CD14-positive monocyte (primary cell): Measurements from ENCODE around the gene SDR39U1. TPM values are rescaled to one million over a fixed set of nuclear protein-coding genes. Genes with fewer than 3 reads are reported as not detected.
A peak's percentile ranks its signal among the peaks of the same experiment; 100 is the strongest.

ENCODE experiments used
- DNase-seq, 3 donors: peaks; one replicate each; pipeline ENCODE4 v3.0.0-alpha.2; 2011 to 2022
- H2AFZ ChIP-seq: 2 replicates; pipeline ENCODE4 v1.6.0; 2012; ENCODE audit warnings: mild to moderate bottlenecking, low read depth, low read length, inconsistent platforms; ENCODE audit not compliant: insufficient read depth, poor library complexity, severe bottlenecking
- H3K27ac ChIP-seq, 2 donors: 1 replicate in 1 of 2; 2 replicates in 1 of 2; pipeline ENCODE4 v1.5.1; 2012 to 2013; ENCODE audit warnings: low read length in 2 of 2, control low read depth in 1 of 2, inconsistent platforms in 1 of 2, low read depth in 1 of 2, mild to moderate bottlenecking in 1 of 2
- H3K27me3 ChIP-seq, 2 donors: one replicate each; pipeline versions ENCODE4 v1.6.0 to v1.6.1; 2011 to 2013; ENCODE audit warnings: low read length in 2 of 2; ENCODE audit not compliant: control insufficient read depth in 2 of 2, insufficient read depth in 2 of 2
- H3K36me3 ChIP-seq, 2 donors: replicated peaks in 1 of 2; 1 replicate in 1 of 2; 2 replicates in 1 of 2; pipeline versions ENCODE4 v1.5.1 to v1.6.1; 2012 to 2013; ENCODE audit warnings: low read length in 2 of 2, control low read depth in 1 of 2, inconsistent platforms in 1 of 2, mild to moderate bottlenecking in 1 of 2; ENCODE audit not compliant: insufficient read depth in 2 of 2, control insufficient read depth in 1 of 2
- H3K4me1 ChIP-seq, 2 donors: 1 replicate in 1 of 2; 2 replicates in 1 of 2; pipeline versions ENCODE4 v1.5.1 to v1.6.1; 2012 to 2013; ENCODE audit warnings: low read length in 2 of 2, control low read depth in 1 of 2, inconsistent platforms in 1 of 2, mild to moderate bottlenecking in 1 of 2, moderate library complexity in 1 of 2; ENCODE audit not compliant: insufficient read depth in 2 of 2, control insufficient read depth in 1 of 2
- H3K4me2 ChIP-seq: replicated peaks from 2 replicates; pipeline ENCODE3; 2012; ENCODE audit warnings: low read length, moderate library complexity, mild to moderate bottlenecking; ENCODE audit not compliant: poor library complexity, severe bottlenecking; ENCODE audit errors: extremely low read depth
- H3K4me3 ChIP-seq, 3 experiments: fragments of 200-600 bp in 1 of 3; sonication (generic) in 1 of 3; replicated peaks in 1 of 3; 1 replicate in 2 of 3; 2 replicates in 1 of 3; pipeline ENCODE4 v1.5.1; 2011 to 2013; ENCODE audit warnings: low read length in 3 of 3, mild to moderate bottlenecking in 3 of 3, control low read depth in 2 of 3, low read depth in 2 of 3, inconsistent platforms in 1 of 3, moderate library complexity in 1 of 3
- H3K79me2 ChIP-seq: 2 replicates; pipeline ENCODE4 v1.6.0; 2012; ENCODE audit warnings: mild to moderate bottlenecking, control low read depth, inconsistent platforms, low read length, moderate library complexity; ENCODE audit not compliant: insufficient read depth
- H3K9ac ChIP-seq: 2 replicates; pipeline ENCODE4 v1.6.0; 2017; ENCODE audit warnings: low read length, mild to moderate bottlenecking; ENCODE audit not compliant: insufficient read depth, poor library complexity, severe bottlenecking
- H3K9me3 ChIP-seq, 2 donors: replicated peaks in 1 of 2; 1 replicate in 1 of 2; 2 replicates in 1 of 2; pipeline versions ENCODE4 v1.5.1 to v1.6.1; 2012 to 2013; ENCODE audit warnings: low read length in 2 of 2, control low read depth in 1 of 2; ENCODE audit not compliant: control insufficient read depth in 1 of 2, insufficient read depth in 1 of 2
- H4K20me1 ChIP-seq: 2 replicates; pipeline ENCODE4 v1.6.0; 2012; ENCODE audit warnings: mild to moderate bottlenecking, low read length, control low read depth, moderate library complexity; ENCODE audit not compliant: insufficient read depth
- H3K27ac Mint-ChIP-seq, 7 donors: one replicate each; pipeline ENCODE4 v1.8.0; 2020; ENCODE audit warnings: mild to moderate bottlenecking in 7 of 7, mixed read lengths in 7 of 7, moderate library complexity in 6 of 7, inconsistent platforms in 2 of 7
- H3K27me3 Mint-ChIP-seq, 3 donors: one replicate each; pipeline ENCODE4 v1.8.0; 2021 to 2022; ENCODE audit warnings: low read depth in 3 of 3, mild to moderate bottlenecking in 3 of 3, mixed read lengths in 3 of 3, moderate library complexity in 3 of 3, inconsistent platforms in 1 of 3
- H3K36me3 Mint-ChIP-seq, 2 donors: one replicate each; pipeline ENCODE4 v1.8.0; 2020; ENCODE audit warnings: mixed read lengths in 2 of 2, inconsistent platforms in 1 of 2, mild to moderate bottlenecking in 1 of 2
- H3K4me1 Mint-ChIP-seq: one replicate; pipeline ENCODE4 v1.8.0; 2020; ENCODE audit warnings: mild to moderate bottlenecking, mixed read lengths
- H3K4me3 Mint-ChIP-seq, 2 donors: one replicate each; pipeline ENCODE4 v1.8.0; 2020; ENCODE audit warnings: mild to moderate bottlenecking in 2 of 2, mixed read lengths in 2 of 2, moderate library complexity in 1 of 2
- H3K9me3 Mint-ChIP-seq, 7 donors: one replicate each; pipeline ENCODE4 v1.8.0; 2020 to 2022; ENCODE audit warnings: mixed read lengths in 7 of 7, mild to moderate bottlenecking in 6 of 7, moderate library complexity in 6 of 7, inconsistent platforms in 2 of 7
- WGBS: methylation state at CpG from one replicate; pipeline ENCODE4 v1.1.5; 2013; ENCODE audit warnings: missing lambda C conversion rate; ENCODE audit not compliant: insufficient coverage; 5-methylcytosine and 5-hydroxymethylcytosine counted together
- intact Hi-C, 2 donors: fragments of 100-400 bp; cut with micrococcal nuclease; formaldehyde crosslinking; loops; one replicate each; pipeline versions ENCODE4 v1.15.0 to v1.15.1; 2023
- polyA plus RNA-seq, 3 donors: library from polyadenylated mRNA; depleted of rRNA in 1 of 3; unstranded in 2 of 3; stranded (reverse) in 1 of 3; fragments of 300-500 nt in 2 of 3; fragments of >200 nt in 1 of 3; fragmentation: Illumina TruSeq in 2 of 3; gene quantifications; 1 replicate in 2 of 3; 2 replicates in 1 of 3; pipeline ENCODE4 v1.2.3, GENCODE V29; 2012 to 2021
- TF ChIP-seq, protein P1 (sequence below): fragments of 200-600 bp; IDR thresholded peaks from one replicate; pipeline ENCODE4 v1.8.0; 2022; ENCODE audit warnings: antibody characterized with exemption, mild to moderate bottlenecking

Gene SDR39U1
- polyA plus RNA-seq, 3 donors = 37.3 to 110 (median 39.2) TPM

DNA sequence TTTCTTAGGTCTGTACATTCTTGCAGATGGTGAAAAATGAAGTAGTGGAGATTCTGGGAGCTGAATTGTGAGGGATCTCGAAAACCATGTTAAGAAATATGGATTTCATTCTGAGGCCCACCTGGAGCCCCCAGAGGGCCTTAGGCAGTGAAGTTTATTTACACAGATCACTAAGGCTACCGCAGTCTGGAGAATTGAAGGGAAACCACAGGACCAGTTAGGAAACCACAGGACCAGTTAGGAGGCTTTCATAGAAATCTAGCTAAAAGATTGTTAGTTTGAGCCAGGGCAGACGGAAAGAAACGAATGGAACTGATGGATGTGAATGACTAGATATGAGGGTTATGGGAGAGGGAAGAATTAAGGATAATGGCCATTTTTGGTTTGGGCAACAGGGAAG, 20.3 kb downstream of the SDR39U1 start:
- H3K36me3 Mint-ChIP-seq = no peaks in the 10 kb centered on the region
- no peak overlapping the region for H3K9ac ChIP-seq
- H3K4me3 Mint-ChIP-seq = no peak overlapping the region
- no peaks in the 10 kb centered on the region for H3K9me3 ChIP-seq
- no peaks in the 10 kb centered on the region for H3K79me2 ChIP-seq
- H4K20me1 ChIP-seq = no peaks in the 10 kb centered on the region
- H3K27me3 Mint-ChIP-seq = peaks cover 10 to 26% (median 25%) of the 10 kb centered on the region in 3 donors
- H3K36me3 ChIP-seq = no peaks in the 10 kb centered on the region
- H3K27ac ChIP-seq = no peak overlapping the region
- no peak overlapping the region for H3K4me2 ChIP-seq
- peaks cover 2 to 5% of the 10 kb centered on the region in 2 donors for H3K27me3 ChIP-seq
- H3K4me1 Mint-ChIP-seq = peaks cover 9% of the 10 kb centered on the region
- TF ChIP-seq, protein P1, sequence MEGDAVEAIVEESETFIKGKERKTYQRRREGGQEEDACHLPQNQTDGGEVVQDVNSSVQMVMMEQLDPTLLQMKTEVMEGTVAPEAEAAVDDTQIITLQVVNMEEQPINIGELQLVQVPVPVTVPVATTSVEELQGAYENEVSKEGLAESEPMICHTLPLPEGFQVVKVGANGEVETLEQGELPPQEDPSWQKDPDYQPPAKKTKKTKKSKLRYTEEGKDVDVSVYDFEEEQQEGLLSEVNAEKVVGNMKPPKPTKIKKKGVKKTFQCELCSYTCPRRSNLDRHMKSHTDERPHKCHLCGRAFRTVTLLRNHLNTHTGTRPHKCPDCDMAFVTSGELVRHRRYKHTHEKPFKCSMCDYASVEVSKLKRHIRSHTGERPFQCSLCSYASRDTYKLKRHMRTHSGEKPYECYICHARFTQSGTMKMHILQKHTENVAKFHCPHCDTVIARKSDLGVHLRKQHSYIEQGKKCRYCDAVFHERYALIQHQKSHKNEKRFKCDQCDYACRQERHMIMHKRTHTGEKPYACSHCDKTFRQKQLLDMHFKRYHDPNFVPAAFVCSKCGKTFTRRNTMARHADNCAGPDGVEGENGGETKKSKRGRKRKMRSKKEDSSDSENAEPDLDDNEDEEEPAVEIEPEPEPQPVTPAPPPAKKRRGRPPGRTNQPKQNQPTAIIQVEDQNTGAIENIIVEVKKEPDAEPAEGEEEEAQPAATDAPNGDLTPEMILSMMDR = no peak
- DNase-seq = no peak
- peaks cover 8 to 17% of the 10 kb centered on the region in 2 donors for H3K4me1 ChIP-seq
- intact Hi-C loops = no loop called here
- 2% methylated on average over 4 of the region's 4 CpGs for WGBS
- H2AFZ ChIP-seq = peak overlapping the region; percentile 20
- no peak overlapping the region for H3K4me3 ChIP-seq
- H3K27ac Mint-ChIP-seq = no peak overlapping the region
- H3K9me3 Mint-ChIP-seq = no peaks in the 10 kb centered on the region

DNA sequence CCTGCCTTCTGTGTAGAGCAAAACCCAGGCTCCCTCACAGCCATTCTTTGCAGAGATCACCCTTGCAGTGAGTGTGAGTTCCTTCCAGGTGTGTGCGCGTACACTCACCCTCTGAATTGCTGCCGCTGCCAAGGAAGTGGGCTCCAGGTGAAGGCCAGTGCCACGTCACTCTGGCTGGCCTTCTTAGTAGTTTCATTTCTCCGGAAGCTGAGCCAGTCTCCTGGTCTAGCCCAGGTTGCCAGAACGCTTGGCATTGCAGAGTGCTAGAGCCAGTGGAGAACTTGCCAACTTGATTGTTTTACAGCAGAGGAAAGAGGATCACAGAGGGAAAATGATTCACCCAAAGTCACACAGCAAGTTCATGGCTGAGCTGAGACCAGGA, 24.1 kb downstream of the SDR39U1 start:
- peaks cover 2 to 5% of the 10 kb centered on the region in 2 donors for H3K27me3 ChIP-seq
- TF ChIP-seq, protein P1 = no peak
- H3K9me3 Mint-ChIP-seq = no peaks in the 10 kb centered on the region
- H3K27ac ChIP-seq = no peak overlapping the region
- H3K4me3 ChIP-seq = no peak overlapping the region
- peaks cover 8 to 11% of the 10 kb centered on the region in 2 donors for H3K4me1 ChIP-seq
- no peak overlapping the region for H3K9ac ChIP-seq
- no peak overlapping the region for H3K4me3 Mint-ChIP-seq
- DNase-seq = no peak
- intact Hi-C loops = no loop called here
- no peak overlapping the region for H2AFZ ChIP-seq
- no peaks in the 10 kb centered on the region for H3K4me1 Mint-ChIP-seq
- no peaks in the 10 kb centered on the region for H3K36me3 ChIP-seq
- no peaks in the 10 kb centered on the region for H3K79me2 ChIP-seq
- no peak overlapping the region for H3K4me2 ChIP-seq
- no peaks in the 10 kb centered on the region for H3K9me3 ChIP-seq
- WGBS = 58% methylated on average over 6 of the region's 6 CpGs
- no peak overlapping the region for H3K27ac Mint-ChIP-seq
- peaks cover 11 to 25% (median 20%) of the 10 kb centered on the region in 3 donors for H3K27me3 Mint-ChIP-seq
- no peaks in the 10 kb centered on the region for H4K20me1 ChIP-seq
- no peaks in the 10 kb centered on the region for H3K36me3 Mint-ChIP-seq
